Stimulated activated CD4-positive, alpha-beta T cell treated with anti-CD3 and anti-CD28 coated beads, TNF-alpha, amount 100 ng/mL, for 24 hours (primary cell): ENCODE measurements around the gene RPL27.

ENCODE experiments used
- DNase-seq, 3 experiments: peaks; one replicate each; pipeline ENCODE4 v3.0.0-alpha.2; 2020; ENCODE audit warnings: low read depth in 3 of 3

The RPL27 gene

GRCh38 chr17:43020789-43021740 lies 22.8 kb downstream of the RPL27 start:
- no peak for DNase-seq

- DNase-seq: peak in 2 of 3 experiments; percentile 51 to 65
Measured at GRCh38 chr17:43021741-43022512, 23.7 kb downstream of the RPL27 start, which contains the start of gene VAT1. TSS of gene VAT1 (minus strand) at chr17:43022385. CDS start at chr17:43022322, 63 bp downstream.

GRCh38 chr17:43024407-43025289 lies 26.4 kb downstream of the RPL27 start, which contains the start of gene RND2:
TSS of gene RND2 (plus strand) at chr17:43025231. CDS start at chr17:43025348, 117 bp downstream.
- peak; percentile 49 to 77 (median 60) for DNase-seq

GRCh38 chr17:43025290-43025657 lies 27.1 kb downstream of the RPL27 start:
- DNase-seq: no peak

- DNase-seq: no peak
Measured at GRCh38 chr17:43025766-43026537, 27.7 kb downstream of the RPL27 start.

GRCh38 chr17:43026595-43026994 lies 28.4 kb downstream of the RPL27 start:
- no peak for DNase-seq

GRCh38 chr17:43027091-43028032 lies 29.1 kb downstream of the RPL27 start:
- no peak for DNase-seq

GRCh38 chr17:43028221-43028861 lies 30.1 kb downstream of the RPL27 start:
- DNase-seq: no peak

GRCh38 chr17:43030137-43030767 lies 32.0 kb downstream of the RPL27 start:
- no peak for DNase-seq

- no peak for DNase-seq
Measured at GRCh38 chr17:43031666-43032065, 33.4 kb downstream of the RPL27 start.

GRCh38 chr17:43033948-43034881 lies 36.0 kb downstream of the RPL27 start:
- no peak for DNase-seq

- no peak for DNase-seq
Measured at GRCh38 chr17:43034894-43035293, 36.7 kb downstream of the RPL27 start.

GRCh38 chr17:43039646-43040045 lies 41.4 kb downstream of the RPL27 start:
- no peak for DNase-seq

- DNase-seq: no peak
Measured at GRCh38 chr17:43040655-43041054, 42.4 kb downstream of the RPL27 start.

GRCh38 chr17:43042025-43042628 lies 43.9 kb downstream of the RPL27 start:
- no peak for DNase-seq

- DNase-seq: no peak
Measured at GRCh38 chr17:43043307-43043706, 45.1 kb downstream of the RPL27 start.

- DNase-seq: no peak
Measured at GRCh38 chr17:43044024-43044423, 45.8 kb downstream of the RPL27 start.
